K562 (cell line): ENCODE data around the gene NOL4L. TPM values are rescaled to one million over a fixed set of nuclear protein-coding genes. Genes with fewer than 3 reads are reported as not detected.
A peak's percentile ranks its signal among the peaks of the same experiment; 100 is the strongest.

Experiments
- ESRRA ChIP-seq: fragments of 450-650 bp; IDR thresholded peaks from 2 replicates; pipeline ENCODE4 v1.6.1; 2014; ENCODE audit warnings: low read depth, mild to moderate bottlenecking, moderate library complexity, borderline replicate concordance
- KDM1A ChIP-seq, 2 experiments: fragments of 450-650 bp; IDR thresholded peaks; 2 replicates each; pipeline ENCODE4 v1.6.1; 2016; ENCODE audit warnings: mild to moderate bottlenecking in 2 of 2
- L3MBTL2 ChIP-seq: fragments of 450-650 bp; IDR thresholded peaks from 2 replicates; pipeline ENCODE4 v1.6.1; 2016; ENCODE audit warnings: mild to moderate bottlenecking, moderate library complexity
- LEF1 ChIP-seq: fragments of 450-650 bp; IDR thresholded peaks from 2 replicates; pipeline ENCODE4 v1.6.1; 2016; ENCODE audit warnings: mild to moderate bottlenecking
- MAFF ChIP-seq: IDR thresholded peaks from 2 replicates; pipeline ENCODE4 v1.6.1; 2012; ENCODE audit warnings: low read length, improper control_type of control experiment
- PHTF2 ChIP-seq: fragments of 250-450 bp; sonication (Bioruptor Pico); IDR thresholded peaks from 2 replicates; pipeline ENCODE4 v1.5.0; 2021; ENCODE audit warnings: mild to moderate bottlenecking
- SRSF7 ChIP-seq: fragments of 200-400 bp; formaldehyde crosslinking; optimal IDR thresholded peaks from 2 replicates; pipeline ENCODE3; 2017; ENCODE audit warnings: mild to moderate bottlenecking, low read depth, low read length
- YBX1 ChIP-seq: fragments of 450-650 bp; IDR thresholded peaks from 2 replicates; pipeline ENCODE4 v1.7.1; 2016; ENCODE audit warnings: mild to moderate bottlenecking
- ZNF217 ChIP-seq: sonication (generic); formaldehyde crosslinking; IDR thresholded peaks from 2 replicates; pipeline ENCODE4 v1.8.0; 2022; ENCODE audit warnings: mild to moderate bottlenecking, missing genetic modification reagents
- ZNF395 ChIP-seq: fragments of 200-800 bp; sonication (Bioruptor generic); IDR thresholded peaks from 2 replicates; pipeline ENCODE4 v1.6.1; 2017; ENCODE audit warnings: missing genetic modification characterization, missing compliant biosample characterization
- ZNF444 ChIP-seq: fragments of 250-450 bp; sonication (Bioruptor Pico); IDR thresholded peaks from 2 replicates; pipeline ENCODE4 v1.4.0; 2020; ENCODE audit warnings: mild to moderate bottlenecking, moderate library complexity
- polyA plus RNA-seq, 8 experiments: library from polyadenylated mRNA; depleted of rRNA in 4 of 8; stranded (reverse) in 5 of 8; unstranded in 3 of 8; fragments of >200 nt; fragmentation: Nextera tagmentation in 2 of 8; fragmentation: Illumina TruSeq in 1 of 8; extraction: Ambion mirVana in 2 of 8; extraction: Trizol in 1 of 8; gene quantifications; 2 replicates each; pipeline versions ENCODE4 v1.2.1 to v1.2.3, GENCODE V29; 2011 to 2014; ENCODE audit warnings: inconsistent platforms in 1 of 8, missing spikeins in 1 of 8
- total RNA-seq, 7 experiments: library from RNA; depleted of rRNA in 6 of 7; stranded (reverse); fragments of >200 nt in 6 of 7; fragmentation: Illumina TruSeq in 2 of 7; extraction: Trizol in 2 of 7; gene quantifications; 2 replicates each; pipeline versions ENCODE4 v1.2.1 to v1.2.3, GENCODE V29; 2011 to 2021; ENCODE audit warnings: low replicate concordance in 1 of 7
- TF ChIP-seq, protein P1 (sequence below): sonication (generic); formaldehyde crosslinking; IDR thresholded peaks from 2 replicates; pipeline ENCODE4 v1.8.0; 2023; ENCODE audit warnings: missing genetic modification reagents, mild to moderate bottlenecking, borderline replicate concordance
- TF ChIP-seq, protein P2 (sequence below): fragments of 450-650 bp; IDR thresholded peaks from 2 replicates; pipeline ENCODE4 v1.6.1; 2016; ENCODE audit warnings: borderline replicate concordance
- TF ChIP-seq, protein P3 (sequence below), 2 experiments: fragments of 450-650 bp in 1 of 2; sonication (generic) in 1 of 2; formaldehyde crosslinking in 1 of 2; IDR thresholded peaks in 1 of 2; conservative IDR thresholded peaks in 1 of 2; 2 replicates each; pipeline versions ENCODE4 v1.6.1 to v1.8.1; 2016 to 2023; ENCODE audit warnings: mild to moderate bottlenecking in 2 of 2, moderate library complexity in 2 of 2, inconsistent platforms in 1 of 2, missing genetic modification reagents in 1 of 2
- TF ChIP-seq, protein P4 (sequence below): sonication (generic); formaldehyde crosslinking; IDR thresholded peaks from 2 replicates; pipeline ENCODE4 v1.8.1; 2023; ENCODE audit warnings: mild to moderate bottlenecking, missing genetic modification reagents

Gene NOL4L
- total and polyA plus RNA-seq, 9 of the 15 experiments (the other 6 are each of a cell fraction or from before 2014, with no cell fraction given), result 5.1 to 36.2 (median 13.6) TPM

DNA sequence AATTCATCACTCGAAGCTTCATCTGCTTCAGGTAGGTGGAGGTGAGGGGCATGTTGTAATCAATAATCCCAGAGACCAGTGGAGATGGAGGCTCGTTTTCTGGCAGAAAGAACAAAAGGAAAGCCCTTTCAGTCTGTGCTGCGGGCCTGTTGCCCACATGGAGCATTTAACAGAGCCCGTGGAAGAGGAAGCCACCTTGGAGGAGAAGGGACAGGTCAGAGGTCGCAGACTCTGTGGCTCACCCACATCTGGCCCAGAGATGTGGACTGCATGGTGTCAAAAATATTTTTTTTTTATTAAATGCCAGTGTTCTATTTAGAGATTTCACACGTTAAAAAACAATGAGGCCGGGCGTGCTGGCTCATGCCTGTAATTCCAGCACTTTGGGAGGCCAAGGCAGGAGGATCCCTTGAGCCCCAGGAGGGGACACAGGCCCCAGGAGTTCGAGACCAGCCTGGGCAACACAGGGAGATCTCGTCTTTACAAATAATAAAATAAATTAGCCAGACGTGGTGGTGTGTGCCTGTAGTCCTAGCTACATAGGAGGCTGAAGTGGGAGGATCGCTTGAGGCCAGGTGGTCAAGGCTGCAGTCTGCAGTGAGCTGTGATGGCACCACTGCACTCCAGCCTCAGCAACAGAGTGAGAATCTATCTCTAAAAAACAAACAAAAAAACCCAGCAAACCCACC is 73.6 kb downstream of the NOL4L start (continued):
- TF ChIP-seq, protein P1, sequence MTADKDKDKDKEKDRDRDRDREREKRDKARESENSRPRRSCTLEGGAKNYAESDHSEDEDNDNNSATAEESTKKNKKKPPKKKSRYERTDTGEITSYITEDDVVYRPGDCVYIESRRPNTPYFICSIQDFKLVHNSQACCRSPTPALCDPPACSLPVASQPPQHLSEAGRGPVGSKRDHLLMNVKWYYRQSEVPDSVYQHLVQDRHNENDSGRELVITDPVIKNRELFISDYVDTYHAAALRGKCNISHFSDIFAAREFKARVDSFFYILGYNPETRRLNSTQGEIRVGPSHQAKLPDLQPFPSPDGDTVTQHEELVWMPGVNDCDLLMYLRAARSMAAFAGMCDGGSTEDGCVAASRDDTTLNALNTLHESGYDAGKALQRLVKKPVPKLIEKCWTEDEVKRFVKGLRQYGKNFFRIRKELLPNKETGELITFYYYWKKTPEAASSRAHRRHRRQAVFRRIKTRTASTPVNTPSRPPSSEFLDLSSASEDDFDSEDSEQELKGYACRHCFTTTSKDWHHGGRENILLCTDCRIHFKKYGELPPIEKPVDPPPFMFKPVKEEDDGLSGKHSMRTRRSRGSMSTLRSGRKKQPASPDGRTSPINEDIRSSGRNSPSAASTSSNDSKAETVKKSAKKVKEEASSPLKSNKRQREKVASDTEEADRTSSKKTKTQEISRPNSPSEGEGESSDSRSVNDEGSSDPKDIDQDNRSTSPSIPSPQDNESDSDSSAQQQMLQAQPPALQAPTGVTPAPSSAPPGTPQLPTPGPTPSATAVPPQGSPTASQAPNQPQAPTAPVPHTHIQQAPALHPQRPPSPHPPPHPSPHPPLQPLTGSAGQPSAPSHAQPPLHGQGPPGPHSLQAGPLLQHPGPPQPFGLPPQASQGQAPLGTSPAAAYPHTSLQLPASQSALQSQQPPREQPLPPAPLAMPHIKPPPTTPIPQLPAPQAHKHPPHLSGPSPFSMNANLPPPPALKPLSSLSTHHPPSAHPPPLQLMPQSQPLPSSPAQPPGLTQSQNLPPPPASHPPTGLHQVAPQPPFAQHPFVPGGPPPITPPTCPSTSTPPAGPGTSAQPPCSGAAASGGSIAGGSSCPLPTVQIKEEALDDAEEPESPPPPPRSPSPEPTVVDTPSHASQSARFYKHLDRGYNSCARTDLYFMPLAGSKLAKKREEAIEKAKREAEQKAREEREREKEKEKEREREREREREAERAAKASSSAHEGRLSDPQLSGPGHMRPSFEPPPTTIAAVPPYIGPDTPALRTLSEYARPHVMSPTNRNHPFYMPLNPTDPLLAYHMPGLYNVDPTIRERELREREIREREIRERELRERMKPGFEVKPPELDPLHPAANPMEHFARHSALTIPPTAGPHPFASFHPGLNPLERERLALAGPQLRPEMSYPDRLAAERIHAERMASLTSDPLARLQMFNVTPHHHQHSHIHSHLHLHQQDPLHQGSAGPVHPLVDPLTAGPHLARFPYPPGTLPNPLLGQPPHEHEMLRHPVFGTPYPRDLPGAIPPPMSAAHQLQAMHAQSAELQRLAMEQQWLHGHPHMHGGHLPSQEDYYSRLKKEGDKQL, result no peak
- TF ChIP-seq ZNF444 (CRISPR knock-in tag) (no peak), ZNF395 (CRISPR knock-in tag) (no peak), SRSF7 (no peak), L3MBTL2 (0 out of 2 replicates have a peak, but pooled peaks have one; percentile 8), LEF1 (no peak), KDM1A (IDR thresholded peaks at IDR 0.05) (no peak), ESRRA (no peak), YBX1 (no peak), MAFF (no peak), ZNF217 (CRISPR knock-in tag) (no peak), PHTF2 (CRISPR knock-in tag) (no peak)
- TF ChIP-seq, protein P2, sequence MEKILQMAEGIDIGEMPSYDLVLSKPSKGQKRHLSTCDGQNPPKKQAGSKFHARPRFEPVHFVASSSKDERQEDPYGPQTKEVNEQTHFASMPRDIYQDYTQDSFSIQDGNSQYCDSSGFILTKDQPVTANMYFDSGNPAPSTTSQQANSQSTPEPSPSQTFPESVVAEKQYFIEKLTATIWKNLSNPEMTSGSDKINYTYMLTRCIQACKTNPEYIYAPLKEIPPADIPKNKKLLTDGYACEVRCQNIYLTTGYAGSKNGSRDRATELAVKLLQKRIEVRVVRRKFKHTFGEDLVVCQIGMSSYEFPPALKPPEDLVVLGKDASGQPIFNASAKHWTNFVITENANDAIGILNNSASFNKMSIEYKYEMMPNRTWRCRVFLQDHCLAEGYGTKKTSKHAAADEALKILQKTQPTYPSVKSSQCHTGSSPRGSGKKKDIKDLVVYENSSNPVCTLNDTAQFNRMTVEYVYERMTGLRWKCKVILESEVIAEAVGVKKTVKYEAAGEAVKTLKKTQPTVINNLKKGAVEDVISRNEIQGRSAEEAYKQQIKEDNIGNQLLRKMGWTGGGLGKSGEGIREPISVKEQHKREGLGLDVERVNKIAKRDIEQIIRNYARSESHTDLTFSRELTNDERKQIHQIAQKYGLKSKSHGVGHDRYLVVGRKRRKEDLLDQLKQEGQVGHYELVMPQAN, result no peak
- TF ChIP-seq, protein P3, sequence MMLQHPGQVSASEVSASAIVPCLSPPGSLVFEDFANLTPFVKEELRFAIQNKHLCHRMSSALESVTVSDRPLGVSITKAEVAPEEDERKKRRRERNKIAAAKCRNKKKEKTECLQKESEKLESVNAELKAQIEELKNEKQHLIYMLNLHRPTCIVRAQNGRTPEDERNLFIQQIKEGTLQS (IDR thresholded peaks at IDR 0.05), result no peak
- TF ChIP-seq, protein P3 (CRISPR knock-in tag; conservative IDR thresholded peaks at IDR 0.05), result no peak
- TF ChIP-seq, protein P4, sequence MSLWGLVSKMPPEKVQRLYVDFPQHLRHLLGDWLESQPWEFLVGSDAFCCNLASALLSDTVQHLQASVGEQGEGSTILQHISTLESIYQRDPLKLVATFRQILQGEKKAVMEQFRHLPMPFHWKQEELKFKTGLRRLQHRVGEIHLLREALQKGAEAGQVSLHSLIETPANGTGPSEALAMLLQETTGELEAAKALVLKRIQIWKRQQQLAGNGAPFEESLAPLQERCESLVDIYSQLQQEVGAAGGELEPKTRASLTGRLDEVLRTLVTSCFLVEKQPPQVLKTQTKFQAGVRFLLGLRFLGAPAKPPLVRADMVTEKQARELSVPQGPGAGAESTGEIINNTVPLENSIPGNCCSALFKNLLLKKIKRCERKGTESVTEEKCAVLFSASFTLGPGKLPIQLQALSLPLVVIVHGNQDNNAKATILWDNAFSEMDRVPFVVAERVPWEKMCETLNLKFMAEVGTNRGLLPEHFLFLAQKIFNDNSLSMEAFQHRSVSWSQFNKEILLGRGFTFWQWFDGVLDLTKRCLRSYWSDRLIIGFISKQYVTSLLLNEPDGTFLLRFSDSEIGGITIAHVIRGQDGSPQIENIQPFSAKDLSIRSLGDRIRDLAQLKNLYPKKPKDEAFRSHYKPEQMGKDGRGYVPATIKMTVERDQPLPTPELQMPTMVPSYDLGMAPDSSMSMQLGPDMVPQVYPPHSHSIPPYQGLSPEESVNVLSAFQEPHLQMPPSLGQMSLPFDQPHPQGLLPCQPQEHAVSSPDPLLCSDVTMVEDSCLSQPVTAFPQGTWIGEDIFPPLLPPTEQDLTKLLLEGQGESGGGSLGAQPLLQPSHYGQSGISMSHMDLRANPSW, result no peak
